ENCODE data around the gene TBC1D5.
"Not testable (repeated sequence)": the region's sequence is repeated elsewhere in the genome, so short reads cannot be mapped to it uniquely, and the experiment has no call there.

TBC1D5 gene

GRCh38 chr3:17539436-17539835, 203.0 kb downstream of the TBC1D5 start:
- no peak overlapping the region for H3K4me3 ChIP-seq (ENCODE audit: low read depth, low read length)
- TF ChIP-seq MYC (IDR thresholded peaks at IDR 0.05; ENCODE audit: low read depth, low read length) (no peak), MAX (IDR thresholded peaks at IDR 0.05; ENCODE audit: low read depth, low read length) (no peak), POLR2A (IDR thresholded peaks at IDR 0.05; ENCODE audit: extremely low read depth, insufficient read length) (no peak), CTCF (IDR thresholded peaks at IDR 0.05; ENCODE audit: low read depth, low read length) (no peak)
- no peak for DNase-seq (ENCODE audit: low read depth)

- DNase-seq (ENCODE audit: low read depth), result no peak
- no peak overlapping the region for H3K4me3 ChIP-seq (ENCODE audit: low read depth, low read length)
- no peak for TF ChIP-seq MYC (IDR thresholded peaks at IDR 0.05; ENCODE audit: low read depth, low read length)
- TF ChIP-seq CTCF (IDR thresholded peaks at IDR 0.05; ENCODE audit: low read depth, low read length), result no peak
- TF ChIP-seq MAX (IDR thresholded peaks at IDR 0.05; ENCODE audit: low read depth, low read length), result no peak
- no peak for TF ChIP-seq POLR2A (IDR thresholded peaks at IDR 0.05; ENCODE audit: extremely low read depth, insufficient read length)
Measured at GRCh38 chr3:17535274-17535673, 207.2 kb downstream of the TBC1D5 start.

- H3K4me3 ChIP-seq (ENCODE audit: low read depth, low read length); DNase-seq (ENCODE audit: low read depth): not testable (repeated sequence)
Measured at GRCh38 chr3:17532446-17532845, 210.0 kb downstream of the TBC1D5 start.

GRCh38 chr3:17529677-17530076, 212.8 kb downstream of the TBC1D5 start:
- TF ChIP-seq POLR2A (IDR thresholded peaks at IDR 0.05; ENCODE audit: extremely low read depth, insufficient read length) (no peak), MYC (IDR thresholded peaks at IDR 0.05; ENCODE audit: low read depth, low read length) (no peak), MAX (IDR thresholded peaks at IDR 0.05; ENCODE audit: low read depth, low read length) (no peak), CTCF (IDR thresholded peaks at IDR 0.05; ENCODE audit: low read depth, low read length) (no peak)
- no peak for DNase-seq (ENCODE audit: low read depth)

GRCh38 chr3:17518189-17519059, 224.0 kb downstream of the TBC1D5 start:
- H3K4me3 ChIP-seq (ENCODE audit: low read depth, low read length), result no peak overlapping the region
- no peak for DNase-seq (ENCODE audit: low read depth)
- TF ChIP-seq CTCF (IDR thresholded peaks at IDR 0.05; ENCODE audit: low read depth, low read length), result no peak
- TF ChIP-seq MYC (IDR thresholded peaks at IDR 0.05; ENCODE audit: low read depth, low read length), result no peak
- no peak for TF ChIP-seq MAX (IDR thresholded peaks at IDR 0.05; ENCODE audit: low read depth, low read length)
- TF ChIP-seq POLR2A (IDR thresholded peaks at IDR 0.05; ENCODE audit: extremely low read depth, insufficient read length), result no peak

More at GRCh38 chr3:17529677-17530076, 212.8 kb downstream of the TBC1D5 start:
- no peak overlapping the region for H3K4me3 ChIP-seq (ENCODE audit: low read depth, low read length)

GRCh38 chr3:17515445-17516234, 226.8 kb downstream of the TBC1D5 start:
- DNase-seq (ENCODE audit: low read depth), result no peak
- TF ChIP-seq POLR2A (IDR thresholded peaks at IDR 0.05; ENCODE audit: extremely low read depth, insufficient read length) (no peak), CTCF (IDR thresholded peaks at IDR 0.05; ENCODE audit: low read depth, low read length) (no peak), MAX (IDR thresholded peaks at IDR 0.05; ENCODE audit: low read depth, low read length) (no peak), MYC (IDR thresholded peaks at IDR 0.05; ENCODE audit: low read depth, low read length) (no peak)
- H3K4me3 ChIP-seq (ENCODE audit: low read depth, low read length), result no peak overlapping the region

Data from NB4 (cell line).